ENCODE results near the gene ARHGAP15.

- TF ChIP-seq CTCF (conservative IDR thresholded peaks at IDR 0.05 in 1 of 2, IDR thresholded peaks at IDR 0.05 in 1 of 2; ENCODE audit: low read depth in 1 of 2, low read length in 2 of 2) (no peak), EZH2 (IDR thresholded peaks at IDR 0.05; ENCODE audit: low read length, missing control alignments) (no peak)
Observed at GRCh38 chr2:143616452-143616851, 487.2 kb downstream of the ARHGAP15 start.

Data from fibroblast of lung (primary cell).